H9 (cell line): ENCODE measurements around the gene COLEC12. TPM values are rescaled to one million over a fixed set of nuclear protein-coding genes. Genes with fewer than 3 reads are reported as not detected.
A peak's percentile ranks its signal among the peaks of the same experiment; 100 is the strongest.

Experiments
- DNase-seq: peaks from one replicate; pipeline ENCODE4 v3.0.0-alpha.2; 2017
- H2AFZ ChIP-seq: one replicate; pipeline ENCODE4 v1.6.1; 2013; ENCODE audit warnings: mild to moderate bottlenecking, low read length, control low read depth, moderate library complexity
- H2AK5ac ChIP-seq: 2 replicates; pipeline ENCODE4 v1.6.1; 2013; ENCODE audit warnings: low read length, control low read depth, mixed read lengths; ENCODE audit not compliant: insufficient read length
- H2BK120ac ChIP-seq: one replicate; pipeline ENCODE4 v1.6.1; 2013; ENCODE audit warnings: low read depth, mild to moderate bottlenecking, low read length, control low read depth, inconsistent platforms; ENCODE audit not compliant: poor library complexity, severe bottlenecking
- H2BK12ac ChIP-seq: 2 replicates; pipeline ENCODE4 v1.6.1; 2013; ENCODE audit warnings: low read length, control low read depth, mixed read lengths, low read depth; ENCODE audit not compliant: insufficient read length
- H2BK15ac ChIP-seq: 2 replicates; pipeline ENCODE4 v1.6.1; 2013; ENCODE audit warnings: low read depth, low read length, control low read depth
- H2BK20ac ChIP-seq: one replicate; pipeline ENCODE4 v1.6.1; 2013; ENCODE audit warnings: low read depth, mild to moderate bottlenecking, low read length, control low read depth, inconsistent platforms; ENCODE audit not compliant: poor library complexity, severe bottlenecking
- H2BK5ac ChIP-seq: 2 replicates; pipeline ENCODE4 v1.6.1; 2013; ENCODE audit warnings: low read length, control low read depth, mixed read lengths; ENCODE audit not compliant: insufficient read length
- H3K14ac ChIP-seq: 2 replicates; pipeline ENCODE4 v1.6.1; 2013; ENCODE audit warnings: low read length, control low read depth; ENCODE audit not compliant: insufficient read depth
- H3K18ac ChIP-seq: 2 replicates; pipeline ENCODE4 v1.6.1; 2013; ENCODE audit warnings: low read depth, mild to moderate bottlenecking, mixed read lengths, low read length, control low read depth; ENCODE audit not compliant: insufficient read length
- H3K23ac ChIP-seq: 2 replicates; pipeline ENCODE4 v1.6.1; 2013; ENCODE audit warnings: low read length, control low read depth, mixed read lengths, low read depth; ENCODE audit not compliant: insufficient read length
- H3K23me2 ChIP-seq: 2 replicates; pipeline ENCODE4 v1.6.1; 2013; ENCODE audit warnings: low read depth, mild to moderate bottlenecking, mixed read lengths, low read length, control low read depth; ENCODE audit not compliant: insufficient read length, poor library complexity, severe bottlenecking
- H3K27ac ChIP-seq: 2 replicates; pipeline ENCODE4 v1.5.1; 2013; ENCODE audit warnings: low read length, control low read depth, mixed read lengths, low read depth; ENCODE audit not compliant: insufficient read length
- H3K27me3 ChIP-seq: 2 replicates; pipeline ENCODE4 v1.6.1; 2013; ENCODE audit warnings: low read length, control low read depth, inconsistent platforms; ENCODE audit not compliant: insufficient read depth
- H3K4ac ChIP-seq: 2 replicates; pipeline ENCODE4 v1.6.1; 2013; ENCODE audit warnings: low read depth, mild to moderate bottlenecking, control low read depth, inconsistent platforms, low read length, moderate library complexity
- H3K4me1 ChIP-seq: 2 replicates; pipeline ENCODE4 v1.6.1; 2013; ENCODE audit warnings: low read length, control low read depth, inconsistent platforms; ENCODE audit not compliant: insufficient read depth
- H3K4me2 ChIP-seq: 2 replicates; pipeline ENCODE4 v1.6.1; 2013; ENCODE audit warnings: low read length, control low read depth, mixed read lengths; ENCODE audit not compliant: insufficient read length, insufficient read depth
- H3K56ac ChIP-seq: 2 replicates; pipeline ENCODE4 v1.6.1; 2013; ENCODE audit warnings: low read depth, mild to moderate bottlenecking, mixed read lengths, low read length, control low read depth; ENCODE audit not compliant: insufficient read length
- H3K79me1 ChIP-seq: 2 replicates; pipeline ENCODE4 v1.6.1; 2013; ENCODE audit warnings: low read depth, mild to moderate bottlenecking, moderate library complexity, low read length, control low read depth, inconsistent platforms; ENCODE audit not compliant: insufficient read depth, poor library complexity, severe bottlenecking
- H3K79me2 ChIP-seq: 2 replicates; pipeline ENCODE4 v1.6.1; 2013; ENCODE audit warnings: low read length, control low read depth, inconsistent platforms; ENCODE audit not compliant: insufficient read depth
- H3K9ac ChIP-seq: 2 replicates; pipeline ENCODE4 v1.6.1; 2013; ENCODE audit warnings: low read length, control low read depth, mixed read lengths; ENCODE audit not compliant: insufficient read length; ENCODE audit errors: extremely low read depth
- H3K9me3 ChIP-seq: one replicate; pipeline ENCODE4 v1.6.1; 2013; ENCODE audit warnings: low read depth, low read length, inconsistent platforms; ENCODE audit not compliant: control insufficient read depth
- H3T11ph ChIP-seq: one replicate; pipeline ENCODE4 v1.6.1; 2013; ENCODE audit warnings: mild to moderate bottlenecking, low read length, control low read depth, inconsistent platforms
- H4K20me1 ChIP-seq: one replicate; pipeline ENCODE4 v1.6.1; 2013; ENCODE audit not compliant: control insufficient read depth, insufficient read length, insufficient read depth
- H4K5ac ChIP-seq: 2 replicates; pipeline ENCODE4 v1.6.1; 2013; ENCODE audit warnings: low read depth, mild to moderate bottlenecking, mixed read lengths, low read length, control low read depth; ENCODE audit not compliant: insufficient read length
- H4K8ac ChIP-seq: replicated peaks from 2 replicates; pipeline ENCODE4 v1.6.1; 2013; ENCODE audit warnings: low read length, control low read depth, mixed read lengths, low read depth; ENCODE audit not compliant: insufficient read length
- H4K91ac ChIP-seq: 2 replicates; pipeline ENCODE4 v1.6.1; 2013; ENCODE audit warnings: low read depth, mild to moderate bottlenecking, moderate library complexity, mixed read lengths, low read length, control low read depth; ENCODE audit not compliant: insufficient read length
- H3K27ac Mint-ChIP-seq, 3 experiments: 2 replicates in 2 of 3; 3 replicates in 1 of 3; pipeline ENCODE4 v1.8.0; 2020 to 2021; ENCODE audit warnings: mixed read lengths in 3 of 3, mild to moderate bottlenecking in 1 of 3, moderate library complexity in 1 of 3
- H3K27me3 Mint-ChIP-seq: 2 replicates; pipeline ENCODE4 v1.8.0; 2021; ENCODE audit warnings: low read depth, mild to moderate bottlenecking, moderate library complexity, mixed read lengths
- H3K36me3 Mint-ChIP-seq, 3 experiments: 2 replicates in 2 of 3; 3 replicates in 1 of 3; pipeline ENCODE4 v1.8.0; 2020 to 2021; ENCODE audit warnings: low read depth in 3 of 3, mixed read lengths in 3 of 3; ENCODE audit not compliant: insufficient read depth in 1 of 3
- H3K4me1 Mint-ChIP-seq, 2 experiments: 2 replicates each; pipeline ENCODE4 v1.8.0; 2020; ENCODE audit warnings: mixed read lengths in 2 of 2
- H3K4me3 Mint-ChIP-seq, 2 experiments: 2 replicates in 1 of 2; 3 replicates in 1 of 2; pipeline ENCODE4 v1.8.0; 2020 to 2021; ENCODE audit warnings: mild to moderate bottlenecking in 2 of 2, mixed read lengths in 2 of 2, moderate library complexity in 1 of 2
- H3K9me3 Mint-ChIP-seq, 2 experiments: 2 replicates in 1 of 2; 3 replicates in 1 of 2; pipeline ENCODE4 v1.8.0; 2020; ENCODE audit warnings: mild to moderate bottlenecking in 2 of 2, mixed read lengths in 2 of 2, moderate library complexity in 1 of 2
- CTCF ChIP-seq: fragments of 200-600 bp; sonication (generic); conservative IDR thresholded peaks from 3 replicates; pipeline ENCODE4 v1.8.0; 2021; ENCODE audit warnings: antibody characterized with exemption, mild to moderate bottlenecking
- WGBS: extraction: QIAGEN DNeasy Blood & Tissue Kit; methylation state at CpG from one replicate; pipeline ENCODE4 v1.1.7; 2013; ENCODE audit warnings: missing lambda C conversion rate, low lambda C conversion rate, mixed read lengths; ENCODE audit not compliant: insufficient read length; ENCODE audit errors: extremely low coverage; 5-methylcytosine and 5-hydroxymethylcytosine counted together
- total RNA-seq: library from RNA; stranded (reverse); gene quantifications from 2 replicates; pipeline ENCODE4 v1.2.1, GENCODE V29; 2021

The COLEC12 gene
- total RNA-seq, 1 experiment from 2014 or later = 0.70 TPM

- H3K56ac ChIP-seq = no peak overlapping the region
- H3K79me1 ChIP-seq = no peaks in the 10 kb centered on the region
- no peaks in the 10 kb centered on the region for H3K27me3 ChIP-seq
- H3T11ph ChIP-seq = no peak overlapping the region
- H2AK5ac ChIP-seq = no peak overlapping the region
- no peak overlapping the region for H3K4ac ChIP-seq
- H2BK15ac ChIP-seq = no peak overlapping the region
- H2BK12ac ChIP-seq = no peak overlapping the region
- no peak overlapping the region for H3K9ac ChIP-seq
- no peak overlapping the region for H2BK20ac ChIP-seq
- H3K36me3 Mint-ChIP-seq = peaks cover 8 to 25% (median 8%) of the 10 kb centered on the region in 3 experiments
- H2AFZ ChIP-seq = no peak overlapping the region
- no peak overlapping the region for H3K14ac ChIP-seq
- H4K8ac ChIP-seq = no peak overlapping the region
- no peaks in the 10 kb centered on the region for H3K9me3 ChIP-seq
- no peak overlapping the region for H3K23ac ChIP-seq
- H3K4me1 Mint-ChIP-seq = peaks cover 21 to 22% of the 10 kb centered on the region in 2 experiments
- H3K27me3 Mint-ChIP-seq = peaks cover 7% of the 10 kb centered on the region
- no peak overlapping the region; a peak in 1 of 7 replicates for H3K27ac Mint-ChIP-seq
- H2BK5ac ChIP-seq = no peak overlapping the region
- no CpG with 5 or more reads among the region's 44 CpGs for WGBS
- H3K79me2 ChIP-seq = no peaks in the 10 kb centered on the region
- no peak overlapping the region for H3K18ac ChIP-seq
- no peaks in the 10 kb centered on the region for H4K20me1 ChIP-seq
- H4K91ac ChIP-seq = no peak overlapping the region
- no peak overlapping the region for H3K27ac ChIP-seq
- no peak for DNase-seq
- H3K9me3 Mint-ChIP-seq = peaks cover 24 to 26% of the 10 kb centered on the region in 2 experiments
- no peak overlapping the region; a peak in 2 of 5 replicates for H3K4me3 Mint-ChIP-seq
- H3K4me2 ChIP-seq = no peak overlapping the region
- H3K4me1 ChIP-seq = no peaks in the 10 kb centered on the region; the same call in 1 of the 2 replicates
- H3K23me2 ChIP-seq = no peaks in the 10 kb centered on the region
- H2BK120ac ChIP-seq = no peak overlapping the region
- no peak overlapping the region for H4K5ac ChIP-seq
- peak; percentile 38; the same call in 2 of the 3 replicates for TF ChIP-seq CTCF
Measured at GRCh38 chr18:515156-515815, 14.8 kb upstream of the COLEC12 start.
